Stimulated activated CD8-positive, alpha-beta memory T cell treated with anti-CD3 and anti-CD28 coated beads, Interleukin-7, amount 100 ng/mL, for 48 hours (primary cell): ENCODE data around the gene MED13L.

Experiments
- DNase-seq, 2 donors: peaks; one replicate each; pipeline ENCODE4 v3.0.0-alpha.2; 2020; ENCODE audit warnings: low read depth in 1 of 2; ENCODE audit errors: extremely low read depth in 1 of 2

The MED13L gene

GRCh38 chr12:116278667-116279066, 1.2 kb upstream of the MED13L start:
- DNase-seq: no peak

GRCh38 chr12:116278279-116278626, 760 bp upstream of the MED13L start:
- no peak for DNase-seq

- DNase-seq: peak in 1 of 2 donors; percentile 36
These were observed 634 bp downstream of the MED13L start for GRCh38 chr12:116276652-116277466.

- DNase-seq: no peak
These were observed 2.7 kb downstream of the MED13L start for GRCh38 chr12:116274551-116275375.

GRCh38 chr12:116273813-116274550, 3.5 kb downstream of the MED13L start:
- no peak for DNase-seq

- DNase-seq: no peak
These were observed 9.5 kb downstream of the MED13L start for GRCh38 chr12:116267948-116268347.

GRCh38 chr12:116266631-116267349, 10.7 kb downstream of the MED13L start:
- no peak for DNase-seq

- DNase-seq: no peak
These were observed 11.3 kb downstream of the MED13L start for GRCh38 chr12:116266168-116266601.

- DNase-seq: no peak
These were observed 11.9 kb downstream of the MED13L start for GRCh38 chr12:116265351-116266147.

GRCh38 chr12:116264525-116265070, 12.9 kb downstream of the MED13L start:
- DNase-seq: no peak

- no peak for DNase-seq
These were observed 13.6 kb downstream of the MED13L start for GRCh38 chr12:116263844-116264243.

GRCh38 chr12:116263431-116263830, 14.1 kb downstream of the MED13L start:
- no peak for DNase-seq

GRCh38 chr12:116262741-116263140, 14.8 kb downstream of the MED13L start:
- DNase-seq: no peak

GRCh38 chr12:116261525-116262100, 15.9 kb downstream of the MED13L start:
- DNase-seq: no peak

- DNase-seq: no peak
These were observed 17.5 kb downstream of the MED13L start for GRCh38 chr12:116259800-116260577.

- no peak for DNase-seq
These were observed 19.7 kb downstream of the MED13L start for GRCh38 chr12:116257826-116258225.

- no peak for DNase-seq
These were observed 20.3 kb downstream of the MED13L start for GRCh38 chr12:116257215-116257614.

- no peak for DNase-seq
These were observed 27.6 kb downstream of the MED13L start for GRCh38 chr12:116249938-116250337.
